HG02571 (cell line): Measurements from ENCODE around the gene HUS1B.

Source experiments
- ATAC-seq: cut with Tn5 transposase; IDR thresholded peaks from one replicate; pipeline ENCODE4 v1.9.1; 2021; ENCODE audit warnings: mild to moderate bottlenecking, moderate library complexity; ENCODE audit not compliant: unreplicated experiment

The HUS1B gene

DNA sequence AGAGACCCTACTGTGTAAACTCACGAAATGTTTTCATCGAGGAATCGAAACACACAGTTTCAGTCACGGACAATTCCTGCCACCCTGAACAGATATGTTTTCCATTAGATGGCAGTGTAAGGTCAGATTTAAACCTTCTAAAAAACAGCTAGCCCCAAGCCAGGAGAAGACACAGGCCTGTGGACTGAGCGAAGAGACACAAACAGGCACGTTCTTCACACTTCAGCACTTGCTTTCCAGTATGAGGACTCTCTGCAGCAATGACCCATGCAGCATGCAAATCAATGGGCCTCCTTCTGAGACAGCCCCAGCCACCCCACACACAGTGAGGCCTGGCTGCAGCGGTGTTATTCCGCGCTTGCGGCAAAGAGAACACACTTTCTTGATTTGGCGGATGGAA, 31.9 kb downstream of the HUS1B start:
- ATAC-seq = no peak

DNA sequence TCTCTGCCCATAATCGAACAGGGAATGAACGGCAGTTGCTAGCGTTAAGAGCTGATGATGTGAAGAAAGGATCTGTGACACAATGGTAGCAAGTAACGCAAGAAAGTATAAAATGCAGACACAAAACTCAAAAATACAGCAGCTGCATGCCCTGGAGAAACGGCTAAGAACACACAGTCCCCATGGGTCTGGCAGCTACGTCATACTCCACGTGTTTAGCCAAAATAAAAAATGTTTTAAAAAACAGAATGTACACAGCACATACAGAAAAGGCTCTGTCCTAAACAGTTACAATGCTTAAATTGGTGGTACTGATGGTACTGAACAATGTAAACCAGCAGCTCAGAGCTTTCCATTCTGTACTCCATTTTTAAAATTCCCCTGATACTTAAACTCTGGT, 34.4 kb downstream of the HUS1B start:
- no peak for ATAC-seq

DNA sequence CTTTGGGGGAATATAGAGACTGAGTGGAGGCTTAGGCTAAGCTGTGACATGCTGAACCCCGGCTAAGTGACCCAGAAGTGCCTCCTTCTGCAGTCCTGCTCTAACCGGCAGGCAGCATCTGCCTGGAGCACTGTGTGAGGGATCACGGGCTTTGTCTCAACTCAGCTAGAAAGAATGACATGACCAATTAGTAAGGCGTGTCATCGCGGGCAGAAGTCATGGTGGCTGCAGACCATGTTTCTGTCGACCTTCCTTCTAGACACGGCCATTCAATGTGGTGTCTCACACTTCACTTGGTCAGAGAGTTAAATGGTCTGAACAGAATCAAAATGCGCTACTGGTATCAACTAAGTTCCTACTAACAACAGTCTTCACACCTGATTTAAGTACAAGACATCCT, 35.0 kb downstream of the HUS1B start:
- no peak for ATAC-seq

DNA sequence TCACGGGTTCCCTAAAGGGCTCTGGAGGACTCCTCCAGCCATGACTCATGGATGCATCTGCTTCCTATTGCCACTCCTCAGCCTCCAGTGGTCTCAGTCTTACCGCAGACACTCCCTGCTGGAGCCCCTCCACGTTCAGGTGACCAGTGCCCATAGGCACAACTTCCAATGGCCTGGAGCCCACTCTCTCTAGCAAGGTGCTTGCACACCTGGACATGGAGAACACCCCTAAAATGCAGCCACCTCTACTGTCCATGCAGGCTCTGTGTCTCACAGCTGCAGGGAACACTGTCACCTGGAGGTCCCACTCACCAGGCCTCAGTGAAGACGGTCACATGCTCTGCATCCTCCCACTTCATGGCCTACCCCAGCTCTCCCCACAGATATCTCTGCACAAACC, 36.0 kb downstream of the HUS1B start:
- no peak for ATAC-seq

DNA sequence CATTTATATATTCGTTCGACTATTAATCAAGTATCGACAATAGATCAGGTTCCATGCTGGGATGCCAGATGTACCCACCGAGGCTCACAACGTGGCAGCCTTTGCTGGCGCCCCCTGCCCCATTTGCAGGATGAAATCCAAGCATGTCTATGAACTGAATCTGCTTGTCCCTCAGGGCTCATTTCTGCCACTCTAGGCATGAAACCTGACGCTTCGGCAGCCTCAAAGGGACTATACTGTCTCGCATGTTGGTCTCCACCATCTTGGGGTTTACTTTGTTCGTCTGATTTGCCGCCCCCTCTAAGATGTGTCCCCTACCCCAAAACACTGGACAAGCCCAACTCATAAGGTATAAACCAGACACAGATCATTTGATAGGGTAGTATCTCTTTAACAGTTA, 36.7 kb downstream of the HUS1B start:
- ATAC-seq = no peak

DNA sequence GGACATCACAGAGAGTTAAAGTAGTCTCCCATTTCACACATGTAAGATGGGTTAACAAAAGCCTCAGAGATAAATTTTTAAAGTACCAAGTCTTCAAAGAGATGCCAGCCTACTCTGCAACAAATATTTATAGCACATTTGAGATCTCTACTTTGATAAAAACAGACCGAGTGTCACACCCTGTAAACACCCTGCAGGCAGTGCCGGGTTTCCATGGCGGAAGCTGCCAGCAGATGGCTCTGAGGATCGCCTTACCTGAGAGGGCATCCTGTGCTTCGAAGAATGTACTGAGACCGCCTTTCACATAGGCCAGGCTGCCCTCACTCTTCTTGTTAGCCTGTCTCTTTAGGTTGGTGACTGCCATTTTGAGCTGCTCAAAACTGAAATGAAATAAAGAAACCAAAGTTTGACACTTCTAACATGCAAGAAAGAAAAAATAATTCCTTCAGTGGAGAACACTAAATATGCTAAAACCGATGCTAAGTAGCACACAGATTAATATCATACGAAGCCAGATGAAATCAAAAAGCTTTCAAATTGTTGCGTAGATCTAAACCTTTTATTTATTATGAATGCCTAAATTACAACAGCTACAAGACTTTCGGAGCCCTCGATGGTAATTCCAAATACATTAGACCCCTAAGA, 39.3 kb downstream of the HUS1B start:
- ATAC-seq = no peak

DNA sequence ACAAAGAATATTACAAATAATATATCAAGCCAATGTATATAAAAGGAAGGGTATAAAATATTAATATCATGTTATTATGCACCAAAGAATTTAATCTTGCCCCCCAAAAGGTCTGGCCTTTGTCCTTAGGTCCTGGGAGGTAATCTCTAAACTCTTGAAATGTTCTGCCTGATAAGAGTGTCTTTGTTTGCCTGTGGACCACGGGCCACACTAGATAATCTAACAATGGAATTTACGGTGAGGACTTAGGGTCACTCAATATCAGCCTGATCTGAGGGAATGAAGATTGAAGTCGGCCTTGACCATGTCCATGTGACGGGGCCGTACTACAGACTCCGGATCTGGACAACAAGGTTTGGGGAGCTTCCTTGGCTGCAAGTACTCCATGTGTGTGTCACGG, 42.9 kb downstream of the HUS1B start:
- no peak for ATAC-seq

DNA sequence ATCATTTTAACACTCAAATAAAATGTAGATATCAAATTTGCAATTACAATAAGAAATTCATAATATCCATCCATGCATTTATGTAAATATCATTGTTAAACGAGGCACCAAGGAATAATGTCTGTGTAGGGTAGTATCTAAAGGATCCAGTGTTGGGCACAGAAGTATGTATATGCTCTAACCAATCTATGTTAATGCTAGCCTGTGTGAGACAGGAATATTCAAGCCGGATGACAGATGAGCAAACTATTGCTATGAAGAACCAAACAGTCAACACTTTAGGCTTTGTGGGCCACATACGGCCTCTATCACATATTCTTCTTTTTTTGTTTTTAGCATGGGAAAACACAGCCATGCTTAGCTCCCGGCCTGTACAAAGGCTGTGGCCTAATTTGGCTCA, 45.0 kb downstream of the HUS1B start:
- ATAC-seq = no peak

DNA sequence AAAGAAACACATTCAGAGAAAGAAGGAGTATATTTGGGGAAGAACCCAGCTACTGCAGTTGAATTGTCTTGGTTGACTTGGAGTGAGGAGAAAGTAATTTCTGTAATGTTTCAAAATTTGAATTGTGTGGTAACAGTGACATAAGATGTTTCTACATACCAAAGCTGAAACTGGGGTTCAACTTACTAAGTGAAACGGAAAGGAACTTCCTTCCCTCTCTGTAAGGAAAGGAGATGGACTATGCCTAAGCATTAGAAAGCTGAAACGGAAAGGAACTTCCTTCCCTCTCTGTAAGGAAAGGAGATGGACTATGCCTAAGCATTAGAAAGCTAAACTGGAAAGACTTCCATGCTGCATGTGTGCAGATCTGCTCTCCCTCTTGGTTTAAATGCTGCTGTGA, 46.0 kb downstream of the HUS1B start:
- no peak for ATAC-seq

DNA sequence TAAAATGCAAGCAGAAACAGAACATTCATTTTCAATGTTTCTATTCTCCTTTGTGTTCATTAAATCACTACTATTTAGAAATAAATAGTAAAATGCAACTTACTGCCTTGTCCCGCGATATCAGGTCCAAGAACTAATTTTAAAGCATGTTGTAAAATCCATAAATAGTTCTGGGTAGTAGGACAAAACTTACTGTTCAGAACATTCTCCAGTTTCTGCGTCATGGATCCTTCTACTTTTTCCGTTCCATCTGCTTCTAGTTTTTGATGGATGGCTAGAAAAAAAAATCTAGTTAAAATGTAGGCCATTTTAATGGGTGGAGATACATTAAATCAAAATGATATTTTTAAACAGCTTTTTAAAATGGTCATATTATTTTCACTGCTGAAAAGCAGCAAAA, 47.0 kb downstream of the HUS1B start:
- ATAC-seq = no peak

DNA sequence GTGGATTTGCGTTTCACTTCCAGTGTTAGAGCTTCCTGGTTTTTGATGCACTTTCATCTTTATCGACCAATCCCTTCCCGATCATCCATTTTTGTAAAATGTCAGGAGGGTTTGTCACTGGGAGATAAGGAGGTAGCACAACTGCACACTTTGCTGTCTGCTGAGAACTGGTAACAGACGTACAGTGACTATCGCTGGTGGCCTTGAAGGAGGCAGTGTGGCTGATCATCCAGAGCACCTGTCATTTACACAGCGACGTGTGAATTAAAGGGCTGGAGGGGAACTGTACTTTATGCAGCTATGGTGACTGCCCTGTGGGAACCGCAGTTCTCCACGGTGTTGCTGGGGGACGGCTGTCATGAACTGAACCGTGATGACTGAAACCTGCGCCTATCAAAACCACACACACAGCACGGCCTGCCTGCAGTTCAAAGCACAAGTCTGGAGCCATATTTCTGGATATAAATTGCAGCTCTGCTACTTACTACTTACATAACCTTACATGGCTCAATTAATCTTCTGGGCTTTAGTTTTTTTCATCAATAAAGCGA, 50.0 kb downstream of the HUS1B start:
- ATAC-seq = no peak
